ENCODE measurements around the gene C4orf50. TPM values are rescaled to one million over a fixed set of nuclear protein-coding genes. Genes with fewer than 3 reads are reported as not detected.

C4orf50 gene
- total RNA-seq, 2 experiments from 2014 or later, result 0.05 TPM

DNA sequence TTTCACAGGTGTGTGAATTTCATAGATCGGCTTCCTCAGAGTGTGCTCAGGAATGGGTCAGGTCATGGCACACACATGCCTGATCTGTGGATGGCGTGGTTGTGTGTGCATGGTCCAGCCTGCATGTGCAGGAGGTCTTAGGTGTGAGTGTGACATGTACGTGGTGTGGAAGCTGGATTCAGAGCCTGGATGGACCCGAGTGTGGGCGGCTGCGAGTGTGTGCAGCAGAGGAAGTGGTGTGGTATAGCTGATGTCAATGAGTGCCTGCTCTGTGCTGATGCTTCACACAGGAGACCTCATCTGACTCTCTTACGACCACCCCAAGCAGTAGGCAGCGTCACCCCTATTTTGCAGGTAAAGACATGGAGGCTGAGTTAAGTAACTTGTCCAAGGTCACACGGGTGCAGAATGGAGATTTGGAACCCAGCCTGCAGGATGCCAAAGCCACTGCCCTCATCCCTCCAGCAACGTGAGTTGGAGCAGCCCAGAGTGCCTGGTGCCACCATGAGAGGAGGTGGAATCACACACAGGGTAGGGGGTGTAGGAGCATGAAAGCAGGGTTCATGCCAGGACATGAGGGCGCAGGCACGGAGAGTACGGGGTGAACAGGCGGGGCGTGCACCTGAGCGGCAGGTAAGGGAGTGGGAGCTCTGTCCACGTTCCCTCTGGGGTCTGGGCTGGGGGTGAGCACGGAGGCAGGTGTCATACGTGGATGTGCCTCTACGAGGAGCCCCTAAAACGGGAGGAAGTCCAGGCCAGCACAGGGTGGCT lies 24.2 kb upstream of the C4orf50 start:
- no peak overlapping the region for H3K4me3 Mint-ChIP-seq

GRCh38 chr4:6041800-6042199 lies 23.6 kb upstream of the C4orf50 start:
- Mint-ChIP-seq H3K27ac (no peak overlapping the region), H3K4me3 (no peak overlapping the region), H3K27me3 (peaks cover 4% of the 10 kb centered on the region), H3K9me3 (ENCODE audit: low read depth) (no peaks in the 10 kb centered on the region), H3K36me3 (ENCODE audit: low read depth) (no peaks in the 10 kb centered on the region), H3K4me1 (peaks cover 11% of the 10 kb centered on the region)
- intact Hi-C loops (cut with DNase I, micrococcal nuclease), result no loop called here
- no peak for DNase-seq
- ChIA-PET POLR2A (no interaction called here), CTCF (no interaction called here)
- peak; percentile 63 for ATAC-seq

More for the DNA sequence above, 24.2 kb upstream of the C4orf50 start:
- H3K4me1 Mint-ChIP-seq, result peaks cover 11% of the 10 kb centered on the region
- CTCF ChIA-PET, result no interaction called here
- H3K9me3 Mint-ChIP-seq (ENCODE audit: low read depth), result no peaks in the 10 kb centered on the region
- H3K27me3 Mint-ChIP-seq, result peaks cover 4% of the 10 kb centered on the region
- DNase-seq, result peak; percentile 10
- no peaks in the 10 kb centered on the region for H3K36me3 Mint-ChIP-seq (ENCODE audit: low read depth)
- POLR2A ChIA-PET, result no interaction called here
- no peak for ATAC-seq
- intact Hi-C loops (cut with DNase I, micrococcal nuclease), result no loop called here
- no peak overlapping the region for H3K27ac Mint-ChIP-seq

DNA sequence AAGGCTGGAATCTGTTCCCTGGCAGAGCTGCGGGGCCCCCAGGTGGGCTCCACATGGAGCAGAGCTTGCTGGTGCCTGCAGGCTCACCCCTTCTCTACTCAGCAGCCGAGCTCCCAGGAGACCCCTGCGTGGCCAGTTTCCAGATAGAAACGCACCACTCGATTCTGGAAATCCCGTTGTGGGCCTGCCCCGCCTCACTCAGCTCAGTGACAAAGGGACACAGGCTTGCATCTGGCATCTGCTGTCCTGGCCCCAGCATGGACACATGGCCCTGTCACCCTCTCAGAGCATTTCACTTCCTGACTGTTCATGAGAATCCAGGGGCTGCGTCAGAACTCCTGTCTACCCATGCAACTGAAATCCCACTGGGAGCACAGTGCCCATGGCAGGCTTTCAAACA lies 20.5 kb upstream of the C4orf50 start:
- no peaks in the 10 kb centered on the region for H3K36me3 Mint-ChIP-seq (ENCODE audit: low read depth)

DNA sequence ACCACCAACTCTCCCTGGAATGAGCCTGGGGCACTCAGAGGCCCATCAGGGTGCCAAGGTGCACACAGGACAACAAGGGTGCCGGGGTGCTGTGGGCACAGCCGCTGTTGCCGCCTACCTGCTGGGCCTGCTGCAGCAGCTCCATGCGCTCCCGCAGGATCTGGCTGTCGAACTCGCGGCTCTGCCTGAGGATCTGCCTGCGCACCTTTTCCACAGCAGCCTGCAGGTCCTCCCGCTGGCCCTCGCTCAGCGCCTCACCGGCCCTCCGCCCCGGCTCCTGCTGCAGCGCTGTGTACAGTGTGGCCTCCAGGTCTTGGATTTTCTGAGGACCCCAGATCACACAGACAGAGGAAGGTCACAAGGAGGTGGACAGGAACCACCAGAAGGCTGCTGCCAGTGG lies 17.6 kb upstream of the C4orf50 start:
- ChIA-PET POLR2A (no interaction called here), CTCF (no interaction called here)
- H3K4me1 Mint-ChIP-seq, result no peaks in the 10 kb centered on the region
- H3K27ac Mint-ChIP-seq, result no peak overlapping the region
- H3K27me3 Mint-ChIP-seq, result peaks cover 3% of the 10 kb centered on the region
- intact Hi-C loops (cut with DNase I, micrococcal nuclease), result no loop called here
- ATAC-seq (no peak), DNase-seq (no peak)
- no peak overlapping the region for H3K4me3 Mint-ChIP-seq
- no peaks in the 10 kb centered on the region for H3K9me3 Mint-ChIP-seq (ENCODE audit: low read depth)
- H3K36me3 Mint-ChIP-seq (ENCODE audit: low read depth), result no peaks in the 10 kb centered on the region

More for the DNA sequence above, 20.5 kb upstream of the C4orf50 start:
- no peaks in the 10 kb centered on the region for H3K9me3 Mint-ChIP-seq (ENCODE audit: low read depth)
- peaks cover 2% of the 10 kb centered on the region for H3K27me3 Mint-ChIP-seq
- no peak for DNase-seq
- CTCF ChIA-PET, result interaction anchor here (0.5 kb wide), 1 partner anchor 17 kb away, joined by 3 read pairs; no protein-coding TSS in a partner anchor
- no peak overlapping the region for H3K4me3 Mint-ChIP-seq
- POLR2A ChIA-PET, result no interaction called here
- intact Hi-C loops (cut with DNase I, micrococcal nuclease), result no loop called here
- peaks cover 11% of the 10 kb centered on the region for H3K4me1 Mint-ChIP-seq
- no peak overlapping the region for H3K27ac Mint-ChIP-seq
- ATAC-seq, result no peak

DNA sequence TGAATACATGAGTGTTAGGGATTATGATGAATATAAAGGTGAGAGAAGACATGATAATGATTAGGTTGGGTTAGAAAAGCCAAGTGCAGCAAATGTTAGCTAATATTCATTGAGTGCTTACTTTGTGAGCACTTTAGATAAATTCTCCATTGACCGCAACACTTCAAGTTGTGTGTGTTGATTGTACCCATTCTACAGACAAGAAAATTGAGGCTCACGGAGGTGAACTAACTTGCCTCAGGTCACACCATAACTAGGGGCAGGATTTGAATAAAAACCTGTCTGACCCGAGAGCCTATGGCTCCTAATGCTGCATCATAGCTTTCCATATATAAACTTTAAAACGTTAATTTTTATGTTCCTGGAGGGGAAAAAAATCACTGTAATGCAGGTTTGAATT lies 15.2 kb upstream of the C4orf50 start:
- DNase-seq (no peak), ATAC-seq (no peak)
- Mint-ChIP-seq H3K4me3 (no peak overlapping the region), H3K27ac (no peak overlapping the region), H3K9me3 (ENCODE audit: low read depth) (no peaks in the 10 kb centered on the region), H3K27me3 (peaks cover 3% of the 10 kb centered on the region), H3K4me1 (no peaks in the 10 kb centered on the region), H3K36me3 (ENCODE audit: low read depth) (no peaks in the 10 kb centered on the region)
- intact Hi-C loops (cut with DNase I, micrococcal nuclease), result no loop called here
- POLR2A ChIA-PET, result no interaction called here
- CTCF ChIA-PET, result no interaction called here

- POLR2A ChIA-PET, result no interaction called here
- Mint-ChIP-seq H3K4me3 (no peak overlapping the region), H3K9me3 (ENCODE audit: low read depth) (no peaks in the 10 kb centered on the region), H3K27ac (no peak overlapping the region), H3K36me3 (ENCODE audit: low read depth) (no peaks in the 10 kb centered on the region), H3K27me3 (peaks cover 3% of the 10 kb centered on the region), H3K4me1 (no peaks in the 10 kb centered on the region)
- ATAC-seq, result no peak
- intact Hi-C loops (cut with DNase I, micrococcal nuclease), result no loop called here
- CTCF ChIA-PET, result interaction anchor here (0.6 kb wide), 1 partner anchor 210 kb away, joined by 3 read pairs; no protein-coding TSS in a partner anchor
- DNase-seq, result no peak
Observed at GRCh38 chr4:6032249-6033244, 14.3 kb upstream of the C4orf50 start.

DNA sequence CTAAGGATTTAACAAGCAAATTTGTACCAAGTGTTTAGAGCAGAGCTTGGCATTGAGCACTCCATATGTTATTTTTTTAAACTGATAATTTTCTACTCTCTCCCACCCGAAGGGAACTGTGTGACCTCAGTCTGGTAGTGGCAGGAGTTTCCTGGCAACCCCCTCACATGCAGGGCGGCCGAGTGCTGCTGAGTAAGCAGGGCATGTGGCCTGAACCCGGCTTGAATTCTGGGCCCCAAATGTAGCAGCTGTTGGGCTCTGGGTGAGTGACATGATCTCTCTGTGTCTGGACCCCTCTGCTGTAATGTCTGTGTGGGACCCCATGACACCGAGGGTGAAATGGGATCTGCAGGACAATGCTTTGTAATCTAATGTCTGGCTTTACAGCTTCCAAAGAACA lies 13.6 kb upstream of the C4orf50 start:
- ATAC-seq (no peak), DNase-seq (no peak)
- H3K27ac Mint-ChIP-seq, result no peak overlapping the region
- no peaks in the 10 kb centered on the region for H3K36me3 Mint-ChIP-seq (ENCODE audit: low read depth)
- H3K9me3 Mint-ChIP-seq (ENCODE audit: low read depth), result no peaks in the 10 kb centered on the region
- CTCF ChIA-PET, result no interaction called here
- H3K27me3 Mint-ChIP-seq, result peaks cover 3% of the 10 kb centered on the region
- intact Hi-C loops (cut with DNase I, micrococcal nuclease), result no loop called here
- H3K4me1 Mint-ChIP-seq, result no peaks in the 10 kb centered on the region
- H3K4me3 Mint-ChIP-seq, result no peak overlapping the region
- POLR2A ChIA-PET, result no interaction called here

GRCh38 chr4:6030679-6031078 lies 12.4 kb upstream of the C4orf50 start:
- DNase-seq (no peak), ATAC-seq (no peak)
- POLR2A ChIA-PET, result no interaction called here
- Mint-ChIP-seq H3K9me3 (ENCODE audit: low read depth) (no peaks in the 10 kb centered on the region), H3K27ac (no peak overlapping the region), H3K36me3 (ENCODE audit: low read depth) (no peaks in the 10 kb centered on the region), H3K27me3 (peaks cover 3% of the 10 kb centered on the region), H3K4me1 (no peaks in the 10 kb centered on the region), H3K4me3 (no peak overlapping the region)
- CTCF ChIA-PET, result no interaction called here
- intact Hi-C loops (cut with DNase I, micrococcal nuclease), result no loop called here

- H3K9me3 Mint-ChIP-seq (ENCODE audit: low read depth), result no peaks in the 10 kb centered on the region
- ChIA-PET CTCF (no interaction called here), POLR2A (no interaction called here)
Observed at GRCh38 chr4:6029254-6029653, 11.0 kb upstream of the C4orf50 start.

GRCh38 chr4:6028168-6028567 lies 9.9 kb upstream of the C4orf50 start:
- Mint-ChIP-seq H3K4me3 (no peak overlapping the region), H3K27me3 (peaks cover 3% of the 10 kb centered on the region), H3K4me1 (no peaks in the 10 kb centered on the region), H3K36me3 (ENCODE audit: low read depth) (no peaks in the 10 kb centered on the region), H3K27ac (no peak overlapping the region), H3K9me3 (ENCODE audit: low read depth) (no peaks in the 10 kb centered on the region)
- no peak for ATAC-seq
- intact Hi-C loops (cut with DNase I, micrococcal nuclease), result no loop called here
- ChIA-PET POLR2A (no interaction called here), CTCF (interaction anchor here (0.5 kb wide), 1 partner anchor 447 kb away, joined by 3 read pairs; no protein-coding TSS in a partner anchor)
- DNase-seq, result no peak

More at GRCh38 chr4:6029254-6029653, 11.0 kb upstream of the C4orf50 start:
- H3K27me3 Mint-ChIP-seq, result peaks cover 3% of the 10 kb centered on the region
- H3K36me3 Mint-ChIP-seq (ENCODE audit: low read depth), result no peaks in the 10 kb centered on the region
- ATAC-seq (no peak), DNase-seq (no peak)
- H3K4me1 Mint-ChIP-seq, result no peaks in the 10 kb centered on the region
- intact Hi-C loops (cut with DNase I, micrococcal nuclease), result no loop called here
- H3K27ac Mint-ChIP-seq, result no peak overlapping the region
- no peak overlapping the region for H3K4me3 Mint-ChIP-seq

- ChIA-PET POLR2A (no interaction called here), CTCF (no interaction called here)
- H3K36me3 Mint-ChIP-seq (ENCODE audit: low read depth), result no peaks in the 10 kb centered on the region
- intact Hi-C loops (cut with DNase I, micrococcal nuclease), result no loop called here
- DNase-seq (no peak), ATAC-seq (no peak)
- no peak overlapping the region for H3K27ac Mint-ChIP-seq
- no peaks in the 10 kb centered on the region for H3K4me1 Mint-ChIP-seq
- no peaks in the 10 kb centered on the region for H3K9me3 Mint-ChIP-seq (ENCODE audit: low read depth)
- H3K4me3 Mint-ChIP-seq, result no peak overlapping the region
- H3K27me3 Mint-ChIP-seq, result peaks cover under 1% of the 10 kb centered on the region
Observed at GRCh38 chr4:6027392-6027791, 9.2 kb upstream of the C4orf50 start.
